CD4-positive, alpha-beta T cell treated with Interleukin-6 for 4 hours (primary cell): ENCODE data around the gene AFM.

ENCODE experiments used
- DNase-seq: peaks from one replicate; pipeline ENCODE4 v3.0.0-alpha.2; 2020; ENCODE audit warnings: mixed read lengths

Gene AFM, protein sequence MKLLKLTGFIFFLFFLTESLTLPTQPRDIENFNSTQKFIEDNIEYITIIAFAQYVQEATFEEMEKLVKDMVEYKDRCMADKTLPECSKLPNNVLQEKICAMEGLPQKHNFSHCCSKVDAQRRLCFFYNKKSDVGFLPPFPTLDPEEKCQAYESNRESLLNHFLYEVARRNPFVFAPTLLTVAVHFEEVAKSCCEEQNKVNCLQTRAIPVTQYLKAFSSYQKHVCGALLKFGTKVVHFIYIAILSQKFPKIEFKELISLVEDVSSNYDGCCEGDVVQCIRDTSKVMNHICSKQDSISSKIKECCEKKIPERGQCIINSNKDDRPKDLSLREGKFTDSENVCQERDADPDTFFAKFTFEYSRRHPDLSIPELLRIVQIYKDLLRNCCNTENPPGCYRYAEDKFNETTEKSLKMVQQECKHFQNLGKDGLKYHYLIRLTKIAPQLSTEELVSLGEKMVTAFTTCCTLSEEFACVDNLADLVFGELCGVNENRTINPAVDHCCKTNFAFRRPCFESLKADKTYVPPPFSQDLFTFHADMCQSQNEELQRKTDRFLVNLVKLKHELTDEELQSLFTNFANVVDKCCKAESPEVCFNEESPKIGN

GRCh38 chr4:73481358-73481757 is at the start of gene AFM:
AFM (plus strand) TSS chr4:73481745; CDS start chr4:73481776, 31 bp downstream.
- no peak for DNase-seq

DNA sequence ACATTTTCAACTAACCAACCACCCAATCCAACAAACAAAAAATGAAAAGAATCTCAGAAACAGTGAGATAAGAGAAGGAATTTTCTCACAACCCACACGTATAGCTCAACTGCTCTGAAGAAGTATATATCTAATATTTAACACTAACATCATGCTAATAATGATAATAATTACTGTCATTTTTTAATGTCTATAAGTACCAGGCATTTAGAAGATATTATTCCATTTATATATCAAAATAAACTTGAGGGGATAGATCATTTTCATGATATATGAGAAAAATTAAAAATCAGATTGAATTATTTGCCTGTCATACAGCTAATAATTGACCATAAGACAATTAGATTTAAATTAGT is 49.8 kb upstream of the AFM start:
- DNase-seq: no peak

- no peak for DNase-seq
Measured at GRCh38 chr4:73432169-73433000, 49.2 kb upstream of the AFM start.

DNA sequence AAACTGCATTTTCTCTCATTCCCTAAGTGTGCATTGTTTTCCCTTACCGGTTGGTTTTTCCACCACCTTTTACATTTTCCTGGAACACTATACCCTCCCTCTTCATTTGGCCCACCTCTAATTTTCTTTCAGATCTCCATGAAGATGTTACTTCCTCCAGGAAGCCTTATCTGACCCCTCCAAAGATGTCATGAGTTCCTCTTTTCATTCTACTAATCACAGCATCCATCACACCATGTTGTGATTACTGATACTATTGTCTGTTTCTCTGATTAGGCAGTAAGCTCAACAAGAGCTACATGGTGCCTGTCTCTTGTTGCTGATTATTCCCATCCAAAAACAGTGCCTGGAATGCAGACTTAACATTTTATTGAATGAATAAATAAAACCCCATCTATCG is 48.4 kb upstream of the AFM start:
- DNase-seq: no peak

- DNase-seq: no peak
Measured at GRCh38 chr4:73434311-73434710, 47.2 kb upstream of the AFM start.

DNA sequence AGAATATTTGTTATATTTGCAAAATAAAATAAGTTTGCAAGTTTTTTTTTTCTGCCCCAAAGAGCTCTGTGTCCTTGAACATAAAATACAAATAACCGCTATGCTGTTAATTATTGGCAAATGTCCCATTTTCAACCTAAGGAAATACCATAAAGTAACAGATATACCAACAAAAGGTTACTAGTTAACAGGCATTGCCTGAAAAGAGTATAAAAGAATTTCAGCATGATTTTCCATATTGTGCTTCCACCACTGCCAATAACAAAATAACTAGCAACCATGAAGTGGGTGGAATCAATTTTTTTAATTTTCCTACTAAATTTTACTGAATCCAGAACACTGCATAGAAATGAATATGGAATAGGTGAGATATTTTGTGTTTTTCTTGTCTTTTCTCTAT is 45.6 kb upstream of the AFM start, which contains the start of gene AFP:
Gene AFP, plus strand, starts transcription at position 238 of the 400 bp plus-strand sequence. Its CDS starts 42 bp downstream, at position 280.
- no peak for DNase-seq

DNA sequence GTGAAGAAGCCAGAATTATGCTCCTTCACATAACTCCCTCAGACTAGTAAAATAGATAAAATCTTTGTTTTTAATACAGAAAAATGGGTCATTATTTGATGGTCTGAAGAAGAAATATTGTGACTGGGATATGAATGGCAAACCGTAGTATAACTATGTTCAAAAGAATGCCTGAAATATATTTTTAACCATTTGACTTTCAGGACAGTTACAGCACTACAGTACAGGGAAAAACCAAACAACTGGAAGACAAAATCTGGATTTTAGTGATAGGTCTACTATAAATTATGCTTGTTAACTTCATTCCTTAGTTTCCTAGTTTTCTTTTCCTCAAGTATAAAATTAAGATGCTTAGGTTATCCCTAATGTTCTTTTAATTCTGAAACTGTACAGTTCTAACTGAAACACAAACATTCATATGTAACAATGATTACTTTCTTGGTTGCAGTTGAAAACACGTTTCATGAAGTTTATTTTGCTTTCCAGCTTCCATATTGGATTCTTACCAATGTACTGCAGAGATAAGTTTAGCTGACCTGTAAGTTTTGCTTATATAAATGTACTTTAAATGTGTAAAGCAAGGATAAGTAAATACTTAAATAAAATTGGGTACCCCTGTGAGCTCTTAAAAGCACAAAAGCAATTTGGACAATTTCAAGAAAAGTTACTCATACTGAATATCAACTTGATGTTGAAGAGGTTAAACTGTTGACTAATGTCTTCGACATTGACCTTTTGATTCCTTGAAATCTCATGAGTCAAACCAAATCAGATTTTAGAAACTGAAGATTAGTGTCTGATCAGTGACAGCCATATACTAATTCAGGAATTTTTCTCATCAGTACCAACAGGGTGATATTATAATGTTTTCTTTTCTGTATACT is 44.6 kb upstream of the AFM start:
- no peak for DNase-seq

- DNase-seq: no peak
Measured at GRCh38 chr4:73437558-73437956, 44.0 kb upstream of the AFM start.

DNA sequence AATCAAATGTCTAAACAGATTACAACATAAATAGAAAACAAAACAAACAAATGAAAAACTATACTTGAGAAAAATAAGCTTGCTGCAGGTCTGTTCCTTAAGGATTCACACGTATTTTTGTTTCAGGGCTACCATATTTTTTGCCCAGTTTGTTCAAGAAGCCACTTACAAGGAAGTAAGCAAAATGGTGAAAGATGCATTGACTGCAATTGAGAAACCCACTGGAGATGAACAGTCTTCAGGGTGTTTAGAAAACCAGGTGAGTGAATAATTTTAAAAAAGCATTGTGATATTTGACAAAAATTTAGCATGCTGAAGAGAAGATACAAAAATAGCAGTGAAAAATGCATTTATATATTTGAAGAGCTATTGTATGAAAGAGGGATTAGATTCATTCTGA is 43.5 kb upstream of the AFM start:
- DNase-seq: no peak

DNA sequence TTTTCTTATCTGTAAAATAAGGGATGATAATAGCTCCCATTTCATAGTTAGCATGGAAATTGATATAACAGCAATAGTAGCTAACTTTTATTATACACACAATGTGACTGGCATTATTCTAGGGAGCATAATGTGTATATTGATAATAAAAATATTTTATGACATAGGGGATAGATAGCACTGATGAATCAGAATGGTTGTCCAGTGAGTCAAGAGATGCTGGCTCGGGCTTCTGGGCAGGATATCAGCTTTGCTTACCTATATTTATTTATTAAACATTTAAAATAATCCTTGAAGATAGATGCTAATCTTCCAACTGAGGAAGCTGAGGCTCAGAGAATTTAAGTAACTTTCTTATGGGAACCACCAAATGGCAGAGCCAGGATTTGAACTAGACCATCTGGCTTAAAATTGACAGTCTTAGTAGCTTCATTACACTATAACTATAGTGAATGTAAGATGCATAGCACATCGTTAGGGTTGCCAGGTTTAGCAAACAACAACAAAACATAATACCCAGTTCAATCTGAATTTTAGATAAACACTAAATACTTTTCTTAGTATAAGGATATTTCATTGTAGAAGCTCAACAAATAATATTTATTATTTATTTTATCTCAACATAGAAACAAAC is 42.8 kb upstream of the AFM start:
- no peak for DNase-seq

- no peak for DNase-seq
Measured at GRCh38 chr4:73439445-73439844, 42.1 kb upstream of the AFM start.

- DNase-seq: no peak
Measured at GRCh38 chr4:73439991-73440390, 41.6 kb upstream of the AFM start.

GRCh38 chr4:73440653-73441052 is 40.9 kb upstream of the AFM start:
- DNase-seq: no peak

- no peak for DNase-seq
Measured at GRCh38 chr4:73442275-73442674, 39.3 kb upstream of the AFM start.

GRCh38 chr4:73443224-73443623 is 38.3 kb upstream of the AFM start:
- DNase-seq: no peak

DNA sequence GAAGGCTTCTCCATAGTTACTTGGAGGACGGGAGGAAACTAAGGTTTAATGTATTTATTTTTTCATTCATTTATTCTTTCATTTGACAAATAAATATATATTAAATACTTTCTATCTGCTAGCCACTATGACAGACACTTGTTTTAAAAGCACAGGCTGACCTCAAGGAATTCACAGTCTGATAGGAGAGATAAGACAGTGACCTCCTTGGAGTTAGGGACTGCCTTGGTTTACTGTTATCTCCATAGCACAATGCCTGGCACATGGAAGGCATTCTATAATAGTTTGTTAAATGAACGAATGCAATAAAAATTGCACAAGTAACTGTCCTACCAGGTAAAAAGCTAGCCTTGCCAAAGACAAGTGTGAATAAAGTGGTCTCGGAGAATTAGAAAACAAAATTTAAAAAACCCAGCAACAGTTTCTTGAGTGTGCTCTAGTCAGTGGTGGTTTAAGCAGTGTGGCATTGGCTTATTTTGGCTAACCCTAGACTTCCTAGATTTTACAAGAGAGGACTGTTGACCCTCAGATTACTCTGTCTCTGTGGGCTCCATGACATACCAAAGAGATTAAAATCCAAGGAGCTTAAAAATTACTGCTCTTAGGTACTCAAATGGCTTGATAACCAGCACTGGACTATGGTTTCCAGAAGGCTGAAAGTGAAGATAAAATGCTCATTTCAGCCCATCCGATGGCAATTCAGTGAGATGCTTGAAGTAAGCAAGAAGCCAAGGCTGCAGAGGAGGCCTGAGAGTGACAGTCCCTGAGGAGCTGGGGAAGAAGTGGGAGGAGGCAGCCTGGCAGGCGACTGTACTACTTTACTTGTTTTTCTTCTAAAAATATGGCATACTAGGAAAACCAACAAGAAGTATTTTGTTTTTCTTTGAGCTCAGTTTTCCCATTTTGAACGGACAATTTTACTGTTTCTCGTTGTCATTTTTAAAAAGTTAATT is 35.9 kb upstream of the AFM start:
- DNase-seq: no peak

DNA sequence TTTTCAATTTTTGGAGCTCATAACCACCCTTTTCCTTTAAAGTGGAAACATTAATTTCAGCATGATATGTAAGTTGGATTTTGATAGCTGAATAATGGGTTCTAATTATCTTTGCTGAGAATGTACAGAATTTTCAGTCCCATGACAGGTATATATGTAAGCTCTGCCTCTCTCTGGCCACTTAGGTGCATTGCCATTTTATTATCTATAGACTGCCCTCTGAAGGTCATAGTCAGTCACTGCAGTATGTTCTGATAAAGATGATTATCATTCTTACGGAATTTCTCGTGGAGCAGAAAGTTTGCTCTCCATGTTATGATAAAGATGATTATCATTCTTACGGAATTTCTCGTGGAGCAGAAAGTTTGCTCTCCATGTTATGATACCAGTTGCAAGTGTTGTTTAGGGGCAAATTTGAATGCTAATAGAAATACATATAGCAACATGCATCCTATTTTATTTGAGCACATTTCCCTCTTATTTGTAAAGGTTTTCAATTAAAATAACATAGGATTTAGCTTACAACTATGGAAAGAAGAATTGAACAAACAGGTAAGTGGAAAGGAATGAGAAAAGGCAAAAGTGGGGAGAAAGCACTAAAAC is 35.1 kb upstream of the AFM start:
- no peak for DNase-seq

DNA sequence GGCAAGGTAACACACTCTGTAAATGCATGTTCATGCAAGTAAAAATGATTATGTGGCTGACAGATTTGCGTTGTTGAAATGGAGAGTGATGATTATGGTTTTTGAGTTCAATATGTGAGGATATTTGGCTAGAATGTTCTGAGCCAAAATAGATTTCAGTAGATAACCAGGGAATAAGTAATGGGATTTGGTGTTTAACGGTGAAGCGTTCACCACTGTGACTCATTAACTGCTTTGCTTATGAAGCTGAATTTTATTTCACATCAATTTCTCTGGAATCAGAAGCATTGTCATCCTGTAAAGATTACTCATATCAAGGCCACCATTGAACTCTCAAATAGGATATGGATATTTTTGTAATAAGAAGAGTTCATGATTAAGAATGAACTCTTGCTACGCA is 33.9 kb upstream of the AFM start:
- no peak for DNase-seq

DNA sequence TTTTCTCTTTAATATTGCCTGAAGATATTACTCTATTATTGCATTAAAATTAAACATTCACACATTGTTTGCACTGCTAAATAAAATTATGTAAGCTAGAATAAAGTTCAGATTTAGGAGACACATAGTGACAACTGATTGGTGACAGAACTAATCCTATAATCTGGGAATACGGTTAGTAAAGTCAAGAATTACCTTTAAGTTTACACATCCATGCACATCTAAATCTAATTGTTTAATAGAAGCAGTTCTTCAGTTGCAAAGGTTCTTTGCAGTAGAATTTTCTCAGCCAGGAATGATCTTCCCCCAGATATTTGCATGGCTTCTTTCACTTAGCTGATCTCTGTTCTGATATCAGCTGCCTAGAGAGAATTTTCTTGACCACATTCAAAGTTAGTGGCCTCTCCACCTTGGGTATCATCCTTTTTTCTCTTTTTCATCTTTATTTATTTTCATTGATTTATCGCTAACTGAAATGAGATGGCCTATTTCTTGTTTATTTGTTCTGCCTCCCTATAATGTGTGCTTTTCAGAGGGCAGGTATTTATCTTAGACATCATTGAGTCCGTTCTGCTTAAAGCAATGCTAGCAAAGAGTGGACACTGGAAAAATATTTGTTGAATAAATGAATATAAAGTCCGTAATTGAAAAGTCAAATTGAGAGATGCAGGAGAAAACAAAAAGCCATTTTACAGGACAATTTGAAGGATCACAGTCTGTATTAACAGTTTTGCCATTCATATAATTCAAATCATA is 32.9 kb upstream of the AFM start:
- DNase-seq: no peak
